Endodermal cell (in vitro differentiated cells): ENCODE data around the gene UBN1. TPM values are rescaled to one million over a fixed set of nuclear protein-coding genes. Genes with fewer than 3 reads are reported as not detected.

Experiments used
- DNase-seq: peaks from one replicate; pipeline ENCODE4 v3.0.0-alpha.2; 2017
- H3K27ac ChIP-seq: 2 replicates; pipeline ENCODE4 v1.5.1; 2013; ENCODE audit warnings: mild to moderate bottlenecking, low read depth, low read length, moderate library complexity
- H3K27me3 ChIP-seq: 2 replicates; pipeline ENCODE4 v1.6.1; 2013; ENCODE audit warnings: mild to moderate bottlenecking, low read length, moderate library complexity; ENCODE audit not compliant: insufficient read depth, control insufficient read depth, poor library complexity, severe bottlenecking
- H3K36me3 ChIP-seq: 2 replicates; pipeline ENCODE4 v1.7.0; 2013; ENCODE audit warnings: mild to moderate bottlenecking, low read length, moderate library complexity; ENCODE audit not compliant: control insufficient read depth, insufficient read depth
- H3K4me1 ChIP-seq: one replicate; pipeline ENCODE4 v1.7.0; 2013; ENCODE audit warnings: low read length; ENCODE audit not compliant: control insufficient read depth, insufficient read depth
- H3K4me3 ChIP-seq: 2 replicates; pipeline ENCODE4 v1.5.1; 2013; ENCODE audit warnings: mild to moderate bottlenecking, low read length, moderate library complexity
- H3K9ac ChIP-seq: 2 replicates; pipeline ENCODE4 v1.6.1; 2013; ENCODE audit warnings: mild to moderate bottlenecking, low read length, moderate library complexity; ENCODE audit not compliant: poor library complexity, severe bottlenecking; ENCODE audit errors: extremely low read depth
- H3K9me3 ChIP-seq: 2 replicates; pipeline ENCODE4 v1.6.1; 2013; ENCODE audit warnings: mild to moderate bottlenecking, low read length, moderate library complexity; ENCODE audit not compliant: control insufficient read depth
- H3K27ac Mint-ChIP-seq: 2 replicates; pipeline ENCODE4 v1.8.0; 2020; ENCODE audit warnings: mixed read lengths
- H3K27me3 Mint-ChIP-seq: 2 replicates; pipeline ENCODE4 v1.8.0; 2021; ENCODE audit warnings: mild to moderate bottlenecking, mixed read lengths; ENCODE audit not compliant: insufficient read depth
- H3K36me3 Mint-ChIP-seq: 2 replicates; pipeline ENCODE4 v1.8.0; 2020; ENCODE audit warnings: low read depth, mixed read lengths
- H3K4me1 Mint-ChIP-seq: 2 replicates; pipeline ENCODE4 v1.8.0; 2020; ENCODE audit warnings: mixed read lengths
- H3K4me3 Mint-ChIP-seq: 2 replicates; pipeline ENCODE4 v1.8.0; 2020; ENCODE audit warnings: mild to moderate bottlenecking, moderate library complexity, mixed read lengths
- H3K9me3 Mint-ChIP-seq: 2 replicates; pipeline ENCODE4 v1.8.0; 2020; ENCODE audit warnings: mild to moderate bottlenecking, mixed read lengths
- CTCF ChIP-seq: fragments of 200-600 bp; sonication (generic); conservative IDR thresholded peaks from 2 replicates; pipeline ENCODE4 v1.5.0; 2021; ENCODE audit warnings: antibody characterized with exemption, mild to moderate bottlenecking
- WGBS, 2 experiments: methylation state at CpG; one replicate each; pipeline versions ENCODE4 v1.1.5 to v1.1.7; 2013; ENCODE audit warnings: missing lambda C conversion rate in 2 of 2, mixed read lengths in 1 of 2; ENCODE audit not compliant: insufficient coverage in 1 of 2, insufficient read length in 1 of 2; 5-methylcytosine and 5-hydroxymethylcytosine counted together
- total RNA-seq, 2 donors: library from RNA; stranded (reverse); fragmentation: NEBNext Ultra II Directional in 1 of 2; extraction: Animal tissue kit (Norgen Biotek cat#: 25700) in 1 of 2; gene quantifications; 2 replicates in 1 of 2; 3 replicates in 1 of 2; pipeline ENCODE4 v1.2.1, GENCODE V29; 2021

Gene UBN1
- total RNA-seq, 2 donors from 2014 or later: 36.8 to 46.7 TPM

DNA sequence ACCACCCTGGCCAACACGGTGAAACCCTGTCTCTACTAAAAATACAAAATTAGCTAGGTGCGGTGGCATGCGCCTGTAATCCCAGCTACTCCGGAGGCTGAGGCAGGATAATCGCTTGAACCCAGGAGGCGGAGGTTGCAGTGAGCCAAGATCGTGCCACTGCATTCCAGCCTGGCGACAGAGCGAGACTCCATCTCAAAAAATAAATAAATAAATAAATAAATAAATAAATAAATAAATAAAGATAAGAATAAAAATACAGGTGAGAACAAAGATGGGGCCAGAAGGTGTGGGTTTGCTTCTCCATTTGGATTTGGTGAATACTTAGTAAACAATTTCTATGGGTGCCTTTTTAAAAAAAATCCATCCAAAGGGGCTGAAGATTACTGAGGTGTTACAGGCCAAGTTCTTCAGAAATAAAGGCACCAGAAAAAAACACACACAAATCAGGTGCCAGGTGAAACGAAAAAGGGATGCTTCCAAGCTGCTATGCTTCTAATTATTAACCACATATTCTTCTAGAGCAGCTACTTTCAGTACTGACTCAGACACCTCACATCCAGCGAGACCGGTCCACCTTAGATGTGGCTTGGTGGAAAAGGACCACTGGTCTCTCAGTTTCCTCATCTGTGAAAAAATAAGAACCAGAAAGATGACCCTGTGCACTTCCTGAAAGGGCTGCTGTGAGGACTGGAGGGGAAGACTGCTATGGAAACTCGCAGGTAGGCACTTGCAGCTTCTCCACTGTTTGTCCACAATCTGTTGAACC, 9.4 kb upstream of the UBN1 start:
- no peaks in the 10 kb centered on the region for H3K27me3 ChIP-seq
- Mint-ChIP-seq H3K4me3 (no peak overlapping the region), H3K27ac (no peak overlapping the region), H3K4me1 (no peaks in the 10 kb centered on the region), H3K36me3 (peaks cover 63% of the 10 kb centered on the region), H3K27me3 (no peaks in the 10 kb centered on the region), H3K9me3 (no peaks in the 10 kb centered on the region)
- no peak overlapping the region for H3K27ac ChIP-seq
- no peak for DNase-seq
- 90 to 93% methylated on average over 2 to 11 of the region's 13 CpGs for WGBS, 2 experiments
- H3K9ac ChIP-seq: no peak overlapping the region
- H3K36me3 ChIP-seq: peaks cover 83% of the 10 kb centered on the region
- H3K9me3 ChIP-seq: no peaks in the 10 kb centered on the region
- H3K4me1 ChIP-seq: no peaks in the 10 kb centered on the region
- no peak overlapping the region for H3K4me3 ChIP-seq
- no peak for TF ChIP-seq CTCF

GRCh38 chr16:4839942-4840341, 7.3 kb upstream of the UBN1 start:
- no peak overlapping the region for H3K9ac ChIP-seq
- H3K4me3 ChIP-seq: no peak overlapping the region
- peaks cover 71% of the 10 kb centered on the region for H3K36me3 Mint-ChIP-seq
- H3K27me3 Mint-ChIP-seq: no peaks in the 10 kb centered on the region
- peak overlapping the region; percentile 31 for H3K27ac Mint-ChIP-seq
- DNase-seq: no peak
- no peaks in the 10 kb centered on the region for H3K9me3 Mint-ChIP-seq
- peak; percentile 21 for TF ChIP-seq CTCF
- H3K4me3 Mint-ChIP-seq: no peak overlapping the region
- no peak overlapping the region for H3K27ac ChIP-seq
- H3K4me1 ChIP-seq: no peaks in the 10 kb centered on the region
- no peaks in the 10 kb centered on the region for H3K4me1 Mint-ChIP-seq
- peaks cover 87% of the 10 kb centered on the region for H3K36me3 ChIP-seq
- H3K9me3 ChIP-seq: no peaks in the 10 kb centered on the region
- no peaks in the 10 kb centered on the region for H3K27me3 ChIP-seq
- 90 to 94% methylated on average over 3 to 5 of the region's 5 CpGs for WGBS, 2 experiments

GRCh38 chr16:4840984-4841383, 6.3 kb upstream of the UBN1 start:
- WGBS, 2 experiments: 74 to 80% methylated on average over 5 of the region's 5 CpGs
- H3K27me3 ChIP-seq: no peaks in the 10 kb centered on the region
- H3K9ac ChIP-seq: no peak overlapping the region
- peaks cover 77% of the 10 kb centered on the region for H3K36me3 Mint-ChIP-seq
- peaks cover 87% of the 10 kb centered on the region for H3K36me3 ChIP-seq
- TF ChIP-seq CTCF: no peak
- no peak overlapping the region for H3K4me3 Mint-ChIP-seq
- H3K27ac ChIP-seq: no peak overlapping the region
- peaks cover 7% of the 10 kb centered on the region for H3K4me1 Mint-ChIP-seq
- no peak for DNase-seq
- no peaks in the 10 kb centered on the region for H3K9me3 Mint-ChIP-seq
- H3K9me3 ChIP-seq: no peaks in the 10 kb centered on the region
- H3K27ac Mint-ChIP-seq: no peak overlapping the region
- no peak overlapping the region for H3K4me3 ChIP-seq
- H3K27me3 Mint-ChIP-seq: no peaks in the 10 kb centered on the region
- no peaks in the 10 kb centered on the region for H3K4me1 ChIP-seq
